ENCODE results near the gene EVA1B.

Gene EVA1B

DNA sequence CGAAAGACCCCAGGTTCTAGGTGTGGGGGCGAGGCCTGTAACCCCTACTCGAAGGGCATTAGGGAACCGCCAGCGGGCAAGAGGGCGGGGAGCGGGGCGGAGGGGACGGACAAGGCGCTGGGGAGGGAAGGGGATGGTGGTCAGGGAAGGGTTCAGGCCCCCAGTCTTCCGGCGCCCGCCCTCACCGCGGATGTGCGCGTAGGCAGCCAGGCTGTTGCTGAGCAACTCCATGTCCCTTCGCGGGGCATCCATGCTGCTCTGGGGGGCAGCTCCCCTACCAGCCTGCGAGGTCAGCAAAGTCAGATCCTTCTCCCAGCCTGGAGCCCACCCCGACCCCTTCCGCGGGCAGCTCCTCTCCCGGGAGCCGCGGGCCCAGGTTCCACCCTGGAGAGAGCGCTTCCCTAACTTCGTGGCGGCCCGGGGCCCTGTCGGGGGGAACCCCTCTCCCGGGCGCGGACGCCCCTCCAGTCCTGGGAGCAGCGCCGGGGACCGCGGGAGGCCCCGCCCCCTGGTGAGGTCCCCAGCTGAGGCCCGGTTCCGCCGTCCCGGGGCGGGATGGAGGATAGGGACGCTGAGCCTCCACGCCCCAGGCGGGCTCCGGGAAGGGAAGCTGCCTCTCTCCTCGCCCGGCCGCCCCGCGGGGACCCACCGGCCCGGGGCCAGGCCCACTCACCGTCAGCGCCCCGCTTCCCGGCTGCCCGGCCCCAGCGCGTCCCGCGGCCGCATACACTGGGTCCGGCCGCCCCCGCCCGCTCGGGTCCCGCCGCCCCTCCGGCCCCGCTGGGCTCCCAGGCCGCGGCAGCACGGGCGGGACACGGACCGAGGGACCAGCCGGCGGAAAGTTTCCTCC, 434 bp downstream of the EVA1B start:
- Histone ChIP-seq H3K36me3 (ENCODE audit: control insufficient read depth, insufficient read depth, low read length) (no peaks in the 10 kb centered on the region), H3K4me3 (ENCODE audit: low read length) (peak overlapping the region; percentile 8), H3K4me1 (ENCODE audit: control insufficient read depth, insufficient read depth, low read length) (peaks cover 40% of the 10 kb centered on the region), H3K9ac (ENCODE audit: low read length) (peak overlapping the region; percentile 55), H3K9me3 (ENCODE audit: control insufficient read depth, low read length) (no peaks in the 10 kb centered on the region), H3K27me3 (ENCODE audit: control insufficient read depth, insufficient read depth, low read length) (peaks cover 30% of the 10 kb centered on the region)

DNA sequence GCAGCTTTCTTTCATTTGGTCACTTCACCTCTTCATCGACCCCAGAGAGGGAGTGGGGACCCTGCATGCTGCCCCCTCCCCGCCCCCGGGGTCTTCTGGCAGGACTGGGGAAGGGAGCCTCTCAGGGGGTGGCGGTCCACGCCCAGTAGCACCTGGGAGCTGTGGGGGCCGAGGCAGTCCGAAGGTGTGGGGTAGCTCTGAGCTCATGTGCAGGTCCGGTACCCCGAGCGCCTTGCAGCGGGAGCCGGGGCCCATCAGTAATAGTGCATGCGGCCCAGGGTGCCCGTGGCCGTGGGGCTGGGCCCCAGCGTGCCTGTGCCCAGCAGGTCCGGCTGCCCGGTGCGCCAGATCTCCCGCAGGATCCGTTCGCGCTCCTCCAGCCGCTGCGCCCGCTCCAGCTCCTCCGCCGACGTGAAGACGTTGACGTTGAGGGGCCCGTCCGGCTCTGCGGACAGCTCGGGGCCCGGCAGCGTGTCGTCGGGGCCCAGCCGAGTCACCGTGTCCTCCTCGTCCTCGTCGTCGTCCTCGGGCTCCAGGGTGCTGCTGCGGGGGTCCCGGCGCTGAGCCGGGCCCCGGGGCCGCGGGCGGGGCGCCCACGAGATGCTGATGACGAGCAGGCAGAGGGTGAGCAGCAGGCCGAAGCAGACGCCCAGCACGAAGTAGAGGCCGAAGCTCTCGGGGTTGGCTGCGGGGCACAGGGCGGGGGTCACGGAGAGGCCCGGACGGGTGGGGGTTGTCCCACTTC, 1.2 kb downstream of the EVA1B start:
- Histone ChIP-seq H3K9me3 (ENCODE audit: control insufficient read depth, low read length) (no peaks in the 10 kb centered on the region), H3K4me3 (ENCODE audit: low read length) (no peak overlapping the region), H3K36me3 (ENCODE audit: control insufficient read depth, insufficient read depth, low read length) (no peaks in the 10 kb centered on the region), H3K27me3 (ENCODE audit: control insufficient read depth, insufficient read depth, low read length) (peaks cover 30% of the 10 kb centered on the region), H3K4me1 (ENCODE audit: control insufficient read depth, insufficient read depth, low read length) (peaks cover 40% of the 10 kb centered on the region), H3K9ac (ENCODE audit: low read length) (peak overlapping the region; percentile 55)

DNA sequence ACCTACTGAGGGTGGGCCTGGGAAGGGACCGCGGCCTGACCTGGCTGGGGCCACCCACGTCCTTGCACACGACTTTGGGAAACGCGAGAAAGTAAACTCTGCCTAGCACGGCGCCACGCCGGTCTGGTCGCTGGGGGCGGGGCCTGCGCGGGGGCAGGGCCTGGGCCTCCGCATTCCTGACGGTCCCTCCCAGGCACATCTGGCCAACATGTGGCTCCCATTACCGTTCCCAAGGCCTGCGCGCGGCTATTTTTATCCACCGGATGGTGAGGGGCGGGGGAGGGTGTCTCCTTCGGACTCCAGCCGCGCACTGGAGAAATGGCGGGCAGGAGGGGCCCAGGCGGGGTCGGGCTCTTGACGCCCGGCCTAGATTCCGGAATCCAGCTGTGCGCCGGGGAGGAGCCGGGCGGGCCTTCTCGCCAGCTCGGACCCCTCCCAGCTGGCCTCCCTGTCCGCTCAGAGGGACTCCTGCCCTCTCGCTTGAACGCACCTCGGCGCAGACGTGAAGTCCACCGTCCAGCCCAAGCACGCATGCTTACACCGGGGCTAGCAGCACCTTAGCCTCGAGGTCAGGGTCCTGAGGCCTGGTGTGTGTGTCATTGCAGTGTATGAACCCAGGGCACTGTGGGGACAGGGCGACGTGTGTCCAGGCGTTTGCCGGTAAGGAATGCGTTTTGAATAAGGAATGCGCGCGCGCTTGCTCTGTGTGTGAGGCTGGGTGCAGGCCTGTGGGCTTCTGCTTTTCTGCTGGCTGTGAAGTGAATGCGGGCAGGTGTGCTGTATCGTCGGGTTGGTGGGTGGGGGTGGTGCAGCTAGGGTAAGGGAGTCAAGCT, 2.1 kb downstream of the EVA1B start:
- Histone ChIP-seq H3K27me3 (ENCODE audit: control insufficient read depth, insufficient read depth, low read length) (peaks cover 30% of the 10 kb centered on the region), H3K9ac (ENCODE audit: low read length) (peak overlapping the region; percentile 28), H3K9me3 (ENCODE audit: control insufficient read depth, low read length) (no peaks in the 10 kb centered on the region), H3K4me3 (ENCODE audit: low read length) (no peak overlapping the region), H3K36me3 (ENCODE audit: control insufficient read depth, insufficient read depth, low read length) (no peaks in the 10 kb centered on the region), H3K4me1 (ENCODE audit: control insufficient read depth, insufficient read depth, low read length) (peaks cover 40% of the 10 kb centered on the region)

DNA sequence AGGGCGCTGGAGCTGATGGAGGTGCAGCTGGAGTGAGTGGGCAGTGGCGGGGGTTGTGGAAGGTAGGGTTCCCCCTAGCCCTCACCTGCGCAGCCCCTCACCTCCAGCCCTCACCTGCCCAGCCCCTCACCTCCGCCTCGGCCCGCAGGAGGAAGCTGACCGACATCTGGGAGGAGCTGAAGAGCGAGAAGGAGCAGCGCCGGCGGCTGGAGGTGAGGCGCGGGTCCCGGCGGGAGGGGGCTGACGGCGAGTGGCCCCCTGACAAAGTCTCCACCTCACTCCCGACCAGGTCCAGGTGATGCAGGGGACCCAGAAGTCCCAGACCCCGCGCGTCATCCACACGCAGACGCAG, 2.7 kb downstream of the EVA1B start:
- Histone ChIP-seq H3K36me3 (ENCODE audit: control insufficient read depth, insufficient read depth, low read length) (no peaks in the 10 kb centered on the region), H3K4me1 (ENCODE audit: control insufficient read depth, insufficient read depth, low read length) (peaks cover 40% of the 10 kb centered on the region), H3K4me3 (ENCODE audit: low read length) (no peak overlapping the region), H3K9ac (ENCODE audit: low read length) (peak overlapping the region; percentile 28), H3K9me3 (ENCODE audit: control insufficient read depth, low read length) (no peaks in the 10 kb centered on the region), H3K27me3 (ENCODE audit: control insufficient read depth, insufficient read depth, low read length) (peaks cover 30% of the 10 kb centered on the region)

DNA sequence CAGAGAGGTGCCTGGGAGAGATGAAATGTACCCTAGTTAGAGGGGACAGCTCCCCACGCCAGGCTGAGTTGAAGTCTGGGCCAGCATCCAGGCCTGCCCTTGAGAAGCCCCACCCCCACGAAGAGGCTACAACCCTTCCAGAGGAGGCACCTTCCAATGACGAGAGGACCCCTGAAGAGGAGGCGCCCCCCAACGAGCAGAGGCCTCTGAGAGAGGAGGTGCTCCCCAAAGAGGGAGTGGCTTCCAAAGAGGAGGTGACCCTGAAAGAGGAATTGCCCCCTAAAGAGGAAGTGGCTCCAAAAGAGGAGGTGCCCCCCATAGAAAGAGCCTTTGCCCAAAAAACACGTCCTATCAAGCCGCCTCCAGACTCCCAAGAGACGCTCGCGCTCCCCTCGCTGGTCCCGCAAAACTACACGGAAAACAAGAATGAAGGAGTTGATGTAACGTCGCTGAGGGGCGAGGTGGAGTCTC, 3.1 kb downstream of the EVA1B start:
- Histone ChIP-seq H3K36me3 (ENCODE audit: control insufficient read depth, insufficient read depth, low read length) (no peaks in the 10 kb centered on the region), H3K9me3 (ENCODE audit: control insufficient read depth, low read length) (no peaks in the 10 kb centered on the region), H3K27me3 (ENCODE audit: control insufficient read depth, insufficient read depth, low read length) (peaks cover 30% of the 10 kb centered on the region), H3K4me1 (ENCODE audit: control insufficient read depth, insufficient read depth, low read length) (peaks cover 40% of the 10 kb centered on the region), H3K4me3 (ENCODE audit: low read length) (no peak overlapping the region), H3K9ac (ENCODE audit: low read length) (peak overlapping the region; percentile 28)

DNA sequence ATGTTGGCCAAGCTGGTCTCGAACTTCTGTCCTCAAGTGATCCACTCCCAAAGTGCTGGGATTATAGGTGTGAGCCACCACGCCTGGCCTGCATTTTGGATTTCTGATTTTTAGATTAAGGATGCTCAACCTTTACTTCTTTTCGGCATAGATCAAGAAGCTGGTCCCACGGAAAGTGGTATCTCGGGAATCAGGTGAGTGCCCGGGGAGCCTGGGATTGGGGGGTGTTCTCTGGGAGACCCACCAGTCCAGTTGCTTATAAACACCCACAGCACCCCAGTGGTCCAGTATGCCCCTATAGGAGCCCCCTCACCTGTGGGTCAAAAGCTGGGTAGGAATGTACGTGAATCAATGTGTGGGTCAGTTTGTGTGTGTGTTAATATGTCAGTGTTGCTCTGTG, 14.0 kb downstream of the EVA1B start:
- Histone ChIP-seq H3K27me3 (ENCODE audit: control insufficient read depth, insufficient read depth, low read length) (no peaks in the 10 kb centered on the region), H3K4me1 (ENCODE audit: control insufficient read depth, insufficient read depth, low read length) (peaks cover 15% of the 10 kb centered on the region), H3K9ac (ENCODE audit: low read length) (no peak overlapping the region), H3K4me3 (ENCODE audit: low read length) (no peak overlapping the region), H3K9me3 (ENCODE audit: control insufficient read depth, low read length) (no peaks in the 10 kb centered on the region), H3K36me3 (ENCODE audit: control insufficient read depth, insufficient read depth, low read length) (no peaks in the 10 kb centered on the region)

DNA sequence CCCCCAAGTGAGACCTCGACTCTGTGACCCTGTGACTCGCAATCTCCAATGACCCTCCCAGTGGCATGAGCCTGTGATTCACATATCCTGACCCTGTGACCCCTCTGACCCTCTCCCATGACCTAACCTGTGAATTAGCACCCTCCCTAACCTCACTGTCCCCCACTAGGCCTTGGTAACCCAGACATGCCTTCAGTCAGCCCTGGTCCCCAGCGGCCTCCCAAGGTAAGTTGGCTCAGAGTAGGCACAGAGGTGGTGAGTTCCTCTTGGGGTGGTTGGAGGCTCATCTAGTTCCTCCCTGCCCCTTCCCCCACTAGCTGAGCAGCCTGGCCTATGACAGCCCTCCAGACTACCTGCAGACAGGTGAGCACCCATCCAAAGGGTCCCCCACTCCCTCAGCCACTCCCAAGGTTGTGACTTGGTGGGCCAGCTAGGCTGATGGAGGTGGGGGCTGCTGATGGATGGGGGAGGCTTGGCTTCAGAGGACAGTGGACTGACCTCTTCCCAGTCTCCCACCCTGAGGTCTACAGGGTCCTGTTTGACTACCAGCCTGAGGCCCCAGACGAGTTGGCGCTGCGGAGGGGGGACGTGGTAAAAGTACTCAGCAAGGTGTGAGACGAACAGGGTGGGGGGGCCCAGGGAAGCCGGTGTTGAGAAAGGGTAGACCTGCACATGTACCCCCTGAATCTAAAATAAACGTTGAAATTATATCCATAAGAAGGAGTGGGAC, 15.7 kb downstream of the EVA1B start:
- Histone ChIP-seq H3K27me3 (ENCODE audit: control insufficient read depth, insufficient read depth, low read length) (no peaks in the 10 kb centered on the region), H3K9ac (ENCODE audit: low read length) (no peak overlapping the region), H3K36me3 (ENCODE audit: control insufficient read depth, insufficient read depth, low read length) (no peaks in the 10 kb centered on the region), H3K4me3 (ENCODE audit: low read length) (peak overlapping the region; percentile 84), H3K9me3 (ENCODE audit: control insufficient read depth, low read length) (no peaks in the 10 kb centered on the region), H3K4me1 (ENCODE audit: control insufficient read depth, insufficient read depth, low read length) (peaks cover 15% of the 10 kb centered on the region)

DNA sequence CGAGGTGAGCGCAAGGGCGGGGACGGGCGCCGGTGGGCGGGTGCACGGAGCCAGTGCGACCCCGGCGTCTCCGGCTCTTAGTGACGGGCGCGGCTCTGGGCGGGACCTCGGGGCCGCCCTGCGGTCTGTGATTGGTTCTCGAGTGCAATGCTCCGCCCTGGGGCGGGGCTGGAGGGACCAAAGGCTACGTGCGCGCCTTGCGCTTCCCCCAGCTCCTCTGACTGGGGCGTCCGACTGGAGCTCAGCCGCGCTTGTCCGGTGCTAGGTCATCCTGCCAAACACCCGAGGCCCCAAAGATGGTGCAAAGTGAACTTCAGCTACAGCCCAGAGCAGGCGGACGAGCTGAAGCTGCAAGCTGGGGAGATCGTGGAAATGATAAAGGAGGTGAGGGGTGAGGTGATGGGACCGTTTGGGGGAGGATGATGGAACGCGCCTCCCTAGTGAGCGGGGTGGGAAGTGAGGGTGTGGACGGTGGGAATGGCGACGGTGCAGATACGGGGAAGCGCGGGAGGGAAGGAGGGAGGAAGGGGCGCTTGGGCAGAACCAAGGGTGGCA, 16.5 kb downstream of the EVA1B start:
- H3K36me3 ChIP-seq (ENCODE audit: control insufficient read depth, insufficient read depth, low read length), result peaks cover 7% of the 10 kb centered on the region
- H3K9me3 ChIP-seq (ENCODE audit: control insufficient read depth, low read length), result no peaks in the 10 kb centered on the region
- peak overlapping the region; percentile 84 for H3K4me3 ChIP-seq (ENCODE audit: low read length)
- H3K9ac ChIP-seq (ENCODE audit: low read length), result peak overlapping the region; percentile 65
- H3K4me1 ChIP-seq (ENCODE audit: control insufficient read depth, insufficient read depth, low read length), result peaks cover 15% of the 10 kb centered on the region
- H3K27me3 ChIP-seq (ENCODE audit: control insufficient read depth, insufficient read depth, low read length), result no peaks in the 10 kb centered on the region

DNA sequence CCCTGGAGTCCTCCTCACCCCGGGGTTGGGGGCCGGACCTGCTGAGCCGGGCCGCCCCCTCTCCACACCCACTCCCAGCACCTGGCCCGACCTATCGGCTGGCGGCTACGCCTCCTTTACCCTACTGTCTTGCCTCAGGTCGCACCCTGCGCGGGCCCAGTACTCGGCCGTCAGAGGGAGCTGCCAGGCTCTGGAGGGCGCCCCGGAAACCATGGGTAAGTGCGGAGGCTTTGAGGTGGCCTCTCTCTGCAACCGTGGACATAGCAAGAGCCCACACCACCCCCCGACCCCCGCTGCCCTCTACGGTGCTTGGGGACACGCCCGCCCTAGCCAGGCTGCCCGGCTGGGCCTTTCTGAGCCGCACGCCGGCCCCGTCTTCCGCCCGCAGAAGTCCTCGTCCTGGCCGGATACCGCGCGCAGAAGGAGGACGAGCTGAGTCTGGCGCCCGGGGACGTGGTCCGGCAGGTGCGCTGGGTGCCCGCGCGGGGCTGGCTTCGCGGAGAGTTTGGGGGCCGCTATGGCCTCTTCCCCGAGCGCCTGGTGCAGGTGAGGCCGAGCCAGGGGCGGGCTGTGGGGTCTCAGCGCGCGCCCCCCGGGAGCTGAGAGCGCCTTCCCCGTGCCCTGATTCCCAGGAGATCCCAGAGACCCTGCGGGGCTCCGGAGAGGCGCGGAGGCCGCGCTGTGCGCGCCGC, 17.1 kb downstream of the EVA1B start, which contains the start of gene SH3D21:
Gene SH3D21, plus strand, starts transcription at position 159 of the 692 bp plus-strand sequence. Its CDS starts 53 bp downstream, at position 212.
- no peaks in the 10 kb centered on the region for H3K9me3 ChIP-seq (ENCODE audit: control insufficient read depth, low read length)
- no peaks in the 10 kb centered on the region for H3K27me3 ChIP-seq (ENCODE audit: control insufficient read depth, insufficient read depth, low read length)

DNA sequence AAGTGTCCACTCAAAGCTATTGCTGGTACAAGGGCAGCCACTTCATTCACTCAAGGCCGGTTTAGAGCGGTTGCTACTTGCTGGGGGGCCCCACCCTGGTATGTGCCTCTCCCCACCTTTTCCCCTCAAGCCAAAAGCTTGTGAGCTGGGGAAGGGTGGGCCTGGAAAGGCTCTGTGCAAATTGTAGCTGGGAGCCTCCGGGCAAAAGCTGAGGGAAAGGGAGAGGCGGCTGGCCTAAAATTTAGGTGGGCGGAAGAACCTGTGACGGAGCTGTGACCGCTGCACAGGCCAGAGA, 17.6 kb downstream of the EVA1B start:
- Histone ChIP-seq H3K36me3 (ENCODE audit: control insufficient read depth, insufficient read depth, low read length) (peaks cover 14% of the 10 kb centered on the region), H3K9me3 (ENCODE audit: control insufficient read depth, low read length) (no peaks in the 10 kb centered on the region), H3K4me3 (ENCODE audit: low read length) (peak overlapping the region; percentile 84), H3K27me3 (ENCODE audit: control insufficient read depth, insufficient read depth, low read length) (no peaks in the 10 kb centered on the region), H3K9ac (ENCODE audit: low read length) (peak overlapping the region; percentile 65), H3K4me1 (ENCODE audit: control insufficient read depth, insufficient read depth, low read length) (peaks cover 18% of the 10 kb centered on the region)

More for the DNA sequence above, 17.1 kb downstream of the EVA1B start, which contains the start of gene SH3D21:
- Histone ChIP-seq H3K4me3 (ENCODE audit: low read length) (peak within 1 kb of the TSS; percentile 84), H3K4me1 (ENCODE audit: control insufficient read depth, insufficient read depth, low read length) (peaks cover 15% of the 10 kb centered on the region), H3K9ac (ENCODE audit: low read length) (peak within 1 kb of the TSS; percentile 65), H3K36me3 (ENCODE audit: control insufficient read depth, insufficient read depth, low read length) (peaks cover 10% of the 10 kb centered on the region)
